Transverse colon (tissue), 4 donors: Measurements from ENCODE around the gene MYRF.

Source experiments
- CTCF ChIP-seq, 5 experiments: fragments of 200-600 bp in 3 of 5; fragments of 450-650 bp in 2 of 5; sonication (generic) in 3 of 5; IDR thresholded peaks; 1 replicate in 2 of 5; 2 replicates in 3 of 5; pipeline ENCODE4 v1.5.1; 2016 to 2017; ENCODE audit warnings: antibody characterized with exemption in 5 of 5, inconsistent platforms in 3 of 5, mild to moderate bottlenecking in 2 of 5, moderate library complexity in 1 of 5
- EP300 ChIP-seq: sonication (generic); formaldehyde crosslinking; IDR thresholded peaks from one replicate; pipeline ENCODE4 v1.6.1; 2017; ENCODE audit warnings: antibody characterized with exemption, low read depth
- POLR2A ChIP-seq: fragments of 450-650 bp; IDR thresholded peaks from one replicate; pipeline ENCODE4 v1.6.1; 2016; ENCODE audit warnings: antibody characterized with exemption, mild to moderate bottlenecking, moderate library complexity
- POLR2AphosphoS5 ChIP-seq, 3 donors: sonication (generic); formaldehyde crosslinking; IDR thresholded peaks; one replicate each; pipeline ENCODE4 v1.6.1; 2016; ENCODE audit warnings: antibody characterized with exemption in 3 of 3

GRCh38 chr11:61778357-61778886 is 26.0 kb downstream of the MYRF start:
- TF ChIP-seq POLR2A (no peak), CTCF (IDR thresholded peaks at IDR 0.05) (no peak), POLR2AphosphoS5 (IDR thresholded peaks at IDR 0.05) (no peak), EP300 (no peak)
